WI38 (cell line): Measurements from ENCODE around the gene ENAH.

Experiments used
- H3K4me3 ChIP-seq: 2 replicates; pipeline ENCODE4 v1.5.1; 2011; ENCODE audit warnings: low read depth, mild to moderate bottlenecking, control low read depth, low read length
- TF ChIP-seq, protein P1 (sequence below): IDR thresholded peaks from 2 replicates; pipeline ENCODE4 v1.5.1; 2012; ENCODE audit warnings: low read depth, mild to moderate bottlenecking, control low read depth, low read length

Gene ENAH

DNA sequence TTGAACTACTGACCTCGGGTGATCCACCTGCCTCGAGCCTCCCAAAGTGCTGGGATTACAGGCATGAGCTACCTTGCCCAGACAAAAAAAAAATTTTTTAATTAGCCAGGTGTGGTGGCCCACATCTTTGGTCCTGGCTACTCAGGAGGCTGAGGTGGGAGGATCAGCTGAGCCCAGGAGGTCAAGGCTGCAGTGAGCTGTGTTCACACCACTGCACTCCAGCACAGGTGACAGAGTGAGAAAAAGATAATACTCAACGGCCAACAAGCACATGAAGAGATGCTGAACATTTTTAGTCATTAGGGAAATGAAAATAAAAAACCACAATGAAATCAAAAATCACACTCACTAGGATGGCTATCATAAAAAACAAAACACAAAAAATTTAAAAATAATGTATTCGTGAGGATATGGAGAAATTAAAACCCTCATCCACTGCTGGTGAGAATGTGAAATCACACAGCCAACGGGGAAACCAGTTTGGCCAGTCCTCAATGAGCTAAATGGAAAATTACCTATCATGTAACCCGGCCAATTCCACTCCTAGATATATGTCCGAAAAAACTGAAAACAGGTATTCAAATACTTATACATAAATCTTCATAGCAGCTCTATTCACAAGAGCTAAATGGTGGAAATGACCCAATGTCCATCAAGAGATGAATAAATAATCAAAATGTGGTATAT is 41.2 kb downstream of the ENAH start:
- TF ChIP-seq, protein P1, sequence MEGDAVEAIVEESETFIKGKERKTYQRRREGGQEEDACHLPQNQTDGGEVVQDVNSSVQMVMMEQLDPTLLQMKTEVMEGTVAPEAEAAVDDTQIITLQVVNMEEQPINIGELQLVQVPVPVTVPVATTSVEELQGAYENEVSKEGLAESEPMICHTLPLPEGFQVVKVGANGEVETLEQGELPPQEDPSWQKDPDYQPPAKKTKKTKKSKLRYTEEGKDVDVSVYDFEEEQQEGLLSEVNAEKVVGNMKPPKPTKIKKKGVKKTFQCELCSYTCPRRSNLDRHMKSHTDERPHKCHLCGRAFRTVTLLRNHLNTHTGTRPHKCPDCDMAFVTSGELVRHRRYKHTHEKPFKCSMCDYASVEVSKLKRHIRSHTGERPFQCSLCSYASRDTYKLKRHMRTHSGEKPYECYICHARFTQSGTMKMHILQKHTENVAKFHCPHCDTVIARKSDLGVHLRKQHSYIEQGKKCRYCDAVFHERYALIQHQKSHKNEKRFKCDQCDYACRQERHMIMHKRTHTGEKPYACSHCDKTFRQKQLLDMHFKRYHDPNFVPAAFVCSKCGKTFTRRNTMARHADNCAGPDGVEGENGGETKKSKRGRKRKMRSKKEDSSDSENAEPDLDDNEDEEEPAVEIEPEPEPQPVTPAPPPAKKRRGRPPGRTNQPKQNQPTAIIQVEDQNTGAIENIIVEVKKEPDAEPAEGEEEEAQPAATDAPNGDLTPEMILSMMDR = no peak
- H3K4me3 ChIP-seq = no peak overlapping the region

- TF ChIP-seq, protein P1 = no peak
- H3K4me3 ChIP-seq = no peak overlapping the region
These were observed 42.4 kb downstream of the ENAH start for GRCh38 chr1:225610539-225610938.

- H3K4me3 ChIP-seq = no peak overlapping the region
These were observed 44.7 kb downstream of the ENAH start for GRCh38 chr1:225608014-225608796.

GRCh38 chr1:225607355-225607754 is 45.6 kb downstream of the ENAH start:
- TF ChIP-seq, protein P1 = no peak

More at GRCh38 chr1:225608014-225608796, 44.7 kb downstream of the ENAH start:
- TF ChIP-seq, protein P1 = no peak

DNA sequence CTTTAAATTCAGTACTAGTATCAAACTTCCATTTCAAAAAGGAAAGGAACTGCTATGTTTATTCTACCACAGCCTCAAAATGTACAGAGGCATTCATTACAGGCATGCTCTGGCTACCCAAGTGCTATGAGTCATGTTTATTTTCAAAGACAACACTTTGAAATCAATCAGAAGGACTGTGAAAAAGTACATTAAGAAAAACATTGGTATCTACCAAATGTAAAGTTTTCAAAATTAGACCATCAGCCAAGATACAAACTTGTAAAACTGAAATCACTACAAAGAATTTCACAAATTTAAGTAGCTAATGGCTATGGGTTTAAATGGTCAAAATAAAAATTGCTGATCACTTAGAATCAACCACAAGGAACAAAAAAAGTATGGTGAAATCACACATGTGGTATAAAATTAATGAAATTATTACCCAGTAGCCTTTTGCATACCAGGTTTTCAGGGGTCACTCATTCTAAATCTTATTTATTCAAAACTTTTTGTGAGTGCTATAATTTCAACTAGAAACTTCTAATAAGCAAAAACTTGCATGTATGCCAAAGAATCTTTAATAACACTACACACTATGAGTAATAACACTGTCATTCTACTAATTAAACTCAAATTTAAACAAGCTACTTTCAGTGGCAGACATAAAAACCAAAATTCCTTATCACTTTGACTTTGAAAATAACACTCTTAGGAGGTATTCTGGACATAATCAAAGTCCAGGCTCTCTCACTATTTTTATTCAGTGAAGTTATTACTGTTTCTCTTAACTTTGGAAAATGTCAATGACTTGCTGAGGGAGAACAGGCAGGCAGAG is 49.2 kb downstream of the ENAH start:
- no peak overlapping the region for H3K4me3 ChIP-seq
- TF ChIP-seq, protein P1 = no peak

More at GRCh38 chr1:225607355-225607754, 45.6 kb downstream of the ENAH start:
- H3K4me3 ChIP-seq = no peak overlapping the region

- no peak overlapping the region for H3K4me3 ChIP-seq
- TF ChIP-seq, protein P1 = no peak
These were observed 50.2 kb downstream of the ENAH start for GRCh38 chr1:225602590-225603206.
